ENCODE measurements around the gene PLOD1. TPM values are rescaled to one million over a fixed set of nuclear protein-coding genes. Genes with fewer than 3 reads are reported as not detected.

Gene PLOD1
- total and polyA plus RNA-seq, 4 donors: 33.5 to 112 (median 79.1) TPM

- Histone ChIP-seq H3K36me3 (ENCODE audit: control insufficient read depth in 4 of 4, insufficient read depth in 4 of 4, low read length in 4 of 4) (peaks cover 0 to 30% (median 15%) of the 10 kb centered on the region in 4 donors), H3K9me3 (ENCODE audit: control insufficient read depth in 4 of 4, insufficient read depth in 3 of 4, low read length in 3 of 4) (no peaks in the 10 kb centered on the region), H3K9ac (ENCODE audit: insufficient read depth in 1 of 2, low read length in 2 of 2) (no peak overlapping the region), H3K4me3 (no peak overlapping the region), H3K4me1 (ENCODE audit: control insufficient read depth in 5 of 5, insufficient read depth in 5 of 5, low read length in 5 of 5) (peaks cover 0 to 8% (median 0%) of the 10 kb centered on the region in 5 donors), H3K27ac (ENCODE audit: low read depth in 1 of 2, low read length in 1 of 2) (no peak overlapping the region), H3K27me3 (ENCODE audit: control insufficient read depth in 3 of 3, insufficient read depth in 3 of 3, low read length in 2 of 3) (no peaks in the 10 kb centered on the region)
- no peak for DNase-seq
- no peak for TF ChIP-seq CTCF (IDR thresholded peaks at IDR 0.05; ENCODE audit: control extremely low read depth, extremely low read depth)
- 90 to 93% methylated on average over 6 of the region's 6 CpGs for WGBS, 2 donors
- no peak for ATAC-seq (ENCODE audit: insufficient read depth, low FRiP score)
These were observed 14.4 kb downstream of the PLOD1 start for GRCh38 chr1:11948822-11949458.

- H3K9me3 ChIP-seq (ENCODE audit: control insufficient read depth in 4 of 4, insufficient read depth in 3 of 4, low read length in 3 of 4): no peaks in the 10 kb centered on the region
- 93 to 98% methylated on average over 2 of the region's 2 CpGs for WGBS, 2 donors
- ATAC-seq (ENCODE audit: insufficient read depth, low FRiP score): no peak
- H3K9ac ChIP-seq (ENCODE audit: insufficient read depth in 1 of 2, low read length in 2 of 2): no peak overlapping the region
- DNase-seq: no peak
- no peak for TF ChIP-seq CTCF (IDR thresholded peaks at IDR 0.05; ENCODE audit: control extremely low read depth, extremely low read depth)
- H3K36me3 ChIP-seq (ENCODE audit: control insufficient read depth in 4 of 4, insufficient read depth in 4 of 4, low read length in 4 of 4): peaks cover 0 to 38% (median 23%) of the 10 kb centered on the region in 4 donors
- H3K4me1 ChIP-seq (ENCODE audit: control insufficient read depth in 5 of 5, insufficient read depth in 5 of 5, low read length in 5 of 5): no peaks in the 10 kb centered on the region
- H3K4me3 ChIP-seq: no peak overlapping the region
- H3K27me3 ChIP-seq (ENCODE audit: control insufficient read depth in 3 of 3, insufficient read depth in 3 of 3, low read length in 2 of 3): no peaks in the 10 kb centered on the region
- no peak overlapping the region for H3K27ac ChIP-seq (ENCODE audit: low read depth in 1 of 2, low read length in 1 of 2)
These were observed 17.4 kb downstream of the PLOD1 start for GRCh38 chr1:11951901-11952300.

- DNase-seq (no peak), ATAC-seq (ENCODE audit: insufficient read depth, low FRiP score) (no peak)
- Histone ChIP-seq H3K4me1 (ENCODE audit: control insufficient read depth in 5 of 5, insufficient read depth in 5 of 5, low read length in 5 of 5) (no peaks in the 10 kb centered on the region), H3K36me3 (ENCODE audit: control insufficient read depth in 4 of 4, insufficient read depth in 4 of 4, low read length in 4 of 4) (peaks cover 0 to 45% (median 26%) of the 10 kb centered on the region in 4 donors), H3K4me3 (no peak overlapping the region), H3K9ac (ENCODE audit: insufficient read depth in 1 of 2, low read length in 2 of 2) (no peak overlapping the region), H3K9me3 (ENCODE audit: control insufficient read depth in 4 of 4, insufficient read depth in 3 of 4, low read length in 3 of 4) (no peaks in the 10 kb centered on the region), H3K27ac (ENCODE audit: low read depth in 1 of 2, low read length in 1 of 2) (no peak overlapping the region), H3K27me3 (ENCODE audit: control insufficient read depth in 3 of 3, insufficient read depth in 3 of 3, low read length in 2 of 3) (no peaks in the 10 kb centered on the region)
- no peak for TF ChIP-seq CTCF (IDR thresholded peaks at IDR 0.05; ENCODE audit: control extremely low read depth, extremely low read depth)
- 84 to 88% methylated on average over 11 of the region's 11 CpGs for WGBS, 2 donors
These were observed 18.1 kb downstream of the PLOD1 start for GRCh38 chr1:11952455-11953109.

All from lung (tissue), 12 donors.